IMR-90 (cell line): ENCODE data around the gene WIPF2.

Experiments used
- CEBPB ChIP-seq: IDR thresholded peaks from 2 replicates; pipeline ENCODE4 v1.6.1; 2012; ENCODE audit warnings: low read depth, low read length, improper control_type of control experiment
- CHD1 ChIP-seq: IDR thresholded peaks from 2 replicates; pipeline ENCODE4 v1.6.1; 2012; ENCODE audit warnings: low read depth, low read length, improper control_type of control experiment
- FOS ChIP-seq: fragments of 150-350 bp; IDR thresholded peaks from 2 replicates; pipeline ENCODE4 v1.6.1; 2016; ENCODE audit warnings: low read depth, low read length
- MAFK ChIP-seq: IDR thresholded peaks from 2 replicates; pipeline ENCODE4 v1.6.1; 2012; ENCODE audit warnings: low read depth, low read length, improper control_type of control experiment
- MAZ ChIP-seq: IDR thresholded peaks from 2 replicates; pipeline ENCODE4 v1.6.1; 2012; ENCODE audit warnings: low read depth, mild to moderate bottlenecking, low read length, improper control_type of control experiment, moderate library complexity, borderline replicate concordance
- MXI1 ChIP-seq: IDR thresholded peaks from 2 replicates; pipeline ENCODE4 v1.6.1; 2012; ENCODE audit warnings: low read depth, mild to moderate bottlenecking, low read length, moderate library complexity, borderline replicate concordance
- NFE2L2 ChIP-seq: fragments of 150-350 bp; IDR thresholded peaks from 2 replicates; pipeline ENCODE4 v1.6.1; 2016; ENCODE audit warnings: low read depth, mild to moderate bottlenecking, low read length
- POLR2A ChIP-seq: IDR thresholded peaks from 2 replicates; pipeline ENCODE4 v1.6.1; 2012; ENCODE audit warnings: mild to moderate bottlenecking, low read depth, low read length
- RAD21 ChIP-seq: IDR thresholded peaks from 2 replicates; pipeline ENCODE4 v1.6.1; 2012; ENCODE audit warnings: low read length, improper control_type of control experiment
- RCOR1 ChIP-seq: IDR thresholded peaks from 2 replicates; pipeline ENCODE4 v1.6.1; 2012; ENCODE audit warnings: mild to moderate bottlenecking, low read length, improper control_type of control experiment; ENCODE audit not compliant: insufficient replicate concordance
- RFX5 ChIP-seq: IDR thresholded peaks from 2 replicates; pipeline ENCODE4 v1.8.0; 2012; ENCODE audit warnings: low read depth, mild to moderate bottlenecking, low read length, moderate library complexity
- SMC3 ChIP-seq: fragments of 150-350 bp; IDR thresholded peaks from 2 replicates; pipeline ENCODE4 v1.6.1; 2016; ENCODE audit warnings: low read depth, mild to moderate bottlenecking, antibody characterized with exemption, low read length, moderate library complexity
- TF ChIP-seq, protein P1 (sequence below): conservative IDR thresholded peaks from 2 replicates; pipeline ENCODE4 v1.5.1; 2012; ENCODE audit warnings: mild to moderate bottlenecking, low read depth, low read length, improper control_type of control experiment
- TF ChIP-seq, protein P2 (sequence below): fragments of 150-350 bp; IDR thresholded peaks from 2 replicates; pipeline ENCODE4 v1.6.1; 2017; ENCODE audit warnings: mild to moderate bottlenecking, antibody characterized with exemption, low read length, low read depth

DNA sequence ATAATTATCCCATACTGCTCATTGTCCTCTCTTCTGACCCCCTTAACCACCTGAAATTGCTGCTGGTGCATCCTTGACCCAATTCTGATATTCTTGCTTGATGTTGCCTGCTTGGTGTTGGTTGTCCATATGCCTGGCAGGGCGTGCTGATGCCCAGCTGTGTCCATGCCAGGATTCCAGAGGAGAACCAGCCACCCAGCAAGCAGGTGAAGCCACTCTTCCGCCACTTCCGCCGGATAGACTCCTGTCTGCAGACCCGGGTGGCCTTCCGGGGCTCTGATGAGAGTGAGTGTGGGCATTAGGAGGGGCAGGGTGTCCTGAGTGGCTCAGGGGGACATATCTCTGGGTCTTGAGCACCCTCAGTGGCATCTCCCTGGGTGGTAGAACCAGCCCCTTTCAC lies 30.4 kb upstream of the WIPF2 start:
- TF ChIP-seq, protein P1, sequence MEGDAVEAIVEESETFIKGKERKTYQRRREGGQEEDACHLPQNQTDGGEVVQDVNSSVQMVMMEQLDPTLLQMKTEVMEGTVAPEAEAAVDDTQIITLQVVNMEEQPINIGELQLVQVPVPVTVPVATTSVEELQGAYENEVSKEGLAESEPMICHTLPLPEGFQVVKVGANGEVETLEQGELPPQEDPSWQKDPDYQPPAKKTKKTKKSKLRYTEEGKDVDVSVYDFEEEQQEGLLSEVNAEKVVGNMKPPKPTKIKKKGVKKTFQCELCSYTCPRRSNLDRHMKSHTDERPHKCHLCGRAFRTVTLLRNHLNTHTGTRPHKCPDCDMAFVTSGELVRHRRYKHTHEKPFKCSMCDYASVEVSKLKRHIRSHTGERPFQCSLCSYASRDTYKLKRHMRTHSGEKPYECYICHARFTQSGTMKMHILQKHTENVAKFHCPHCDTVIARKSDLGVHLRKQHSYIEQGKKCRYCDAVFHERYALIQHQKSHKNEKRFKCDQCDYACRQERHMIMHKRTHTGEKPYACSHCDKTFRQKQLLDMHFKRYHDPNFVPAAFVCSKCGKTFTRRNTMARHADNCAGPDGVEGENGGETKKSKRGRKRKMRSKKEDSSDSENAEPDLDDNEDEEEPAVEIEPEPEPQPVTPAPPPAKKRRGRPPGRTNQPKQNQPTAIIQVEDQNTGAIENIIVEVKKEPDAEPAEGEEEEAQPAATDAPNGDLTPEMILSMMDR = no peak
- TF ChIP-seq POLR2A (no peak), FOS (no peak), RAD21 (no peak), RFX5 (no peak), CEBPB (no peak), MAZ (no peak), MXI1 (no peak), MAFK (no peak), RCOR1 (no peak), SMC3 (no peak), NFE2L2 (no peak), CHD1 (no peak)
- TF ChIP-seq, protein P2, sequence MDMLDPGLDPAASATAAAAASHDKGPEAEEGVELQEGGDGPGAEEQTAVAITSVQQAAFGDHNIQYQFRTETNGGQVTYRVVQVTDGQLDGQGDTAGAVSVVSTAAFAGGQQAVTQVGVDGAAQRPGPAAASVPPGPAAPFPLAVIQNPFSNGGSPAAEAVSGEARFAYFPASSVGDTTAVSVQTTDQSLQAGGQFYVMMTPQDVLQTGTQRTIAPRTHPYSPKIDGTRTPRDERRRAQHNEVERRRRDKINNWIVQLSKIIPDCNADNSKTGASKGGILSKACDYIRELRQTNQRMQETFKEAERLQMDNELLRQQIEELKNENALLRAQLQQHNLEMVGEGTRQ = no peak
